GM12864 (cell line): ENCODE results near the gene LRRC14B.

Experiments used
- DNase-seq: peaks from one replicate; pipeline ENCODE4 v3.0.0-alpha.2; 2011; ENCODE audit warnings: low read depth
- H3K4me3 ChIP-seq: 2 replicates; pipeline ENCODE4 v1.5.1; 2011; ENCODE audit warnings: mild to moderate bottlenecking, low read depth, low read length, control low read depth
- TF ChIP-seq, protein P1 (sequence below): IDR thresholded peaks from 2 replicates; pipeline ENCODE4 v1.5.1; 2011; ENCODE audit warnings: low read depth, mild to moderate bottlenecking, moderate library complexity, low read length, control low read depth, inconsistent platforms; ENCODE audit errors: missing control alignments

The LRRC14B gene

GRCh38 chr5:147751-148150 is 43.5 kb upstream of the LRRC14B start:
- DNase-seq: no peak
- H3K4me3 ChIP-seq: no peak overlapping the region
- TF ChIP-seq, protein P1, sequence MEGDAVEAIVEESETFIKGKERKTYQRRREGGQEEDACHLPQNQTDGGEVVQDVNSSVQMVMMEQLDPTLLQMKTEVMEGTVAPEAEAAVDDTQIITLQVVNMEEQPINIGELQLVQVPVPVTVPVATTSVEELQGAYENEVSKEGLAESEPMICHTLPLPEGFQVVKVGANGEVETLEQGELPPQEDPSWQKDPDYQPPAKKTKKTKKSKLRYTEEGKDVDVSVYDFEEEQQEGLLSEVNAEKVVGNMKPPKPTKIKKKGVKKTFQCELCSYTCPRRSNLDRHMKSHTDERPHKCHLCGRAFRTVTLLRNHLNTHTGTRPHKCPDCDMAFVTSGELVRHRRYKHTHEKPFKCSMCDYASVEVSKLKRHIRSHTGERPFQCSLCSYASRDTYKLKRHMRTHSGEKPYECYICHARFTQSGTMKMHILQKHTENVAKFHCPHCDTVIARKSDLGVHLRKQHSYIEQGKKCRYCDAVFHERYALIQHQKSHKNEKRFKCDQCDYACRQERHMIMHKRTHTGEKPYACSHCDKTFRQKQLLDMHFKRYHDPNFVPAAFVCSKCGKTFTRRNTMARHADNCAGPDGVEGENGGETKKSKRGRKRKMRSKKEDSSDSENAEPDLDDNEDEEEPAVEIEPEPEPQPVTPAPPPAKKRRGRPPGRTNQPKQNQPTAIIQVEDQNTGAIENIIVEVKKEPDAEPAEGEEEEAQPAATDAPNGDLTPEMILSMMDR: no peak

GRCh38 chr5:149745-150485 is 41.4 kb upstream of the LRRC14B start:
- TF ChIP-seq, protein P1: no peak
- no peak for DNase-seq
- H3K4me3 ChIP-seq: no peak overlapping the region

DNA sequence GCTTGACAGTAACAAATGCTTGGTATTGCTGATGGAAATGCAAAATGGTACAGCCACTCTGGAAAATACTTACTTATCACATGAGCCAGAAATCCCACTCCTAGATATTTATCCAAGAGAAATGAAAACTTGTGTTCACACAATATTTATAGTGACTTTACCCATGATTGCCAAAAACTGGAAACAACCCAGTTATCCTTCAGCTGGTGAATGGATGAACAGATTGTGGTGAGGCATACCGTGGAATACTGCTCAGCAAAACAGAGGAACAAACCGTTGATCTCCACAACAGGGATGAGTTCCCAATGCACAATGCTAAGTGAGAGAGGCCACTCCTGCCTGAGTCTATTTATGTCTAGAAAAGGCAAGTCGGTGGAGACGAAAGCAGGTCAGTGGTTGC is 40.5 kb upstream of the LRRC14B start:
- no peak overlapping the region for H3K4me3 ChIP-seq
- TF ChIP-seq, protein P1: no peak
- DNase-seq: no peak

DNA sequence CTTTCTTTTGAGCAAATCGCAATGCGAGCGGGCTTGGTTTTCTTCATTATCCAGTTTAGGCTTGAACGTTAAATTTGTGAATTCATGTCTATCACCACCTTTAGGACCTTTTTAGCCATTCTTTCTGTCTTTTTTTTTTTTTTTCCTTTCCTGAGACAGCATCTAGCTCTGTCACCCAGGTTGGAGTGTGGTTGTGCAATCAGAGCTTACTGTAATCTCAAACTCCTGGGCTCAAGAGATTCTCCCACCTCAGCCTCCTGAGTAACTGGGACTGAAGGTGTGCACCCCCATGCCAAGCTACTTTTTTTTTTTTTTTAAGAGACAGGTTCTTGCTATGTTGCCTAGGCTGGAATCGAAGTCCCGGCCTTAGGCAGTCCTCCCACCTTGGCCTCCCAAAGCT is 39.2 kb upstream of the LRRC14B start:
- no peak for DNase-seq
- TF ChIP-seq, protein P1: no peak

DNA sequence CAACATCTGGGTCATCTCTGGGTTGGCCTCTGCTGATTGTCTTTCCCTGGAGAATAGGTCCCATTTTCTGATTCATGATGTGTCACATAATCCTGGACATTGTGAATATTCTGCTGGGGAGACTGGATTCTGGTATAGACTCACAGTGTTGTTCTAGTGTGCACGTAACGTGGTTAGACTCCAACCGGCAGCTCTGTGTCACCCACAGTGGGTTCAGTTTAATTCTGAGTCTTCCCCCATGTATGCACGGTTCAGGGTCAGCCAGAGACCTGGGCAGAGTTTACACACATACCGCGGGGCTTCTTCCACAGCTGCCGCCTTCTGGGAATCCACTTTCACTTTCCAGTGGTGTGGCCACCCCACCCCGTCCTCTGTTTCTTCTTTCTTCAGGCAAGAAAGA is 38.0 kb upstream of the LRRC14B start:
- DNase-seq: no peak
- TF ChIP-seq, protein P1: no peak
- no peak overlapping the region for H3K4me3 ChIP-seq

More for the DNA sequence above, 39.2 kb upstream of the LRRC14B start:
- H3K4me3 ChIP-seq: no peak overlapping the region

DNA sequence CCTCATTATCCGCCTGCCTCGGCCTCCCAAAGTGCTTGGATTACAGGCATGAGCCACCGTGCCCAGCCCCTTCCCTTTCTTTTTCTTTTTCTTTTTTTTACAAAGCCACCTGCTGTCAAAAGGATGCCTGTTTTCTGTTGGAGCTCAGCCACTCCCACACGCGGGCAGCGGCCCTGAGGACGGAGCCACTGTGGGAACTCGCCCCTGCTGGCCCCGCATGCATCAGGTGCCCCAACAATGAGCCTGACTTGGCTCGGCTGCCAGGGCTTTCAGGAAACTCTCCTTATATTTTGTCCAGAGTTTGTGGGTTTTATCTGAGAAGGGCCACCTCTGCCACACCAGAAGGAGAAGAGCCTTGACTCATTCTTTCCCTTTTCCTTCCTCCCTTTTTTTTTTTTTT is 37.1 kb upstream of the LRRC14B start:
- DNase-seq: no peak
- no peak overlapping the region for H3K4me3 ChIP-seq
- TF ChIP-seq, protein P1: no peak

DNA sequence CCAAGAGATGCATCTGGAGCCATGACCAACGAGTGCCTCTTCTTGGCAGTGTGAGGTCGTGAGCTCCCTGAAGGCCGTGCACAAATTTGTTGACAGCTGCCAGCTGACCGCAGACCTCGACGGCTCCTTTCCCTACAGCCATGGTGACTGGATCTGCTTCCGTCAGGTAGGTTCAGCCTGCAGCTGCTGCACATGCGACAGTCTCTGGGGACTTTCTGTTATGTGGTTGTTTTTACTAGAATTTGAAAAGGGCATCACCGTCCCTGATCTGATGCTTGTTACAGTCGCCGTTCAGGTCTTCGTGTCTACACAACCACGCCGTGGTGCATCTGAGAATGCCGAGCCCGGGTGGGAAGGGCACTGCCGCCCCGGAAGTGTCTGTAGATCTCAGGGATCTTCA is 36.5 kb upstream of the LRRC14B start:
- no peak overlapping the region for H3K4me3 ChIP-seq
- TF ChIP-seq, protein P1: no peak
- no peak for DNase-seq
